ENCODE data around the gene LRP1-AS.

LRP1-AS gene

DNA sequence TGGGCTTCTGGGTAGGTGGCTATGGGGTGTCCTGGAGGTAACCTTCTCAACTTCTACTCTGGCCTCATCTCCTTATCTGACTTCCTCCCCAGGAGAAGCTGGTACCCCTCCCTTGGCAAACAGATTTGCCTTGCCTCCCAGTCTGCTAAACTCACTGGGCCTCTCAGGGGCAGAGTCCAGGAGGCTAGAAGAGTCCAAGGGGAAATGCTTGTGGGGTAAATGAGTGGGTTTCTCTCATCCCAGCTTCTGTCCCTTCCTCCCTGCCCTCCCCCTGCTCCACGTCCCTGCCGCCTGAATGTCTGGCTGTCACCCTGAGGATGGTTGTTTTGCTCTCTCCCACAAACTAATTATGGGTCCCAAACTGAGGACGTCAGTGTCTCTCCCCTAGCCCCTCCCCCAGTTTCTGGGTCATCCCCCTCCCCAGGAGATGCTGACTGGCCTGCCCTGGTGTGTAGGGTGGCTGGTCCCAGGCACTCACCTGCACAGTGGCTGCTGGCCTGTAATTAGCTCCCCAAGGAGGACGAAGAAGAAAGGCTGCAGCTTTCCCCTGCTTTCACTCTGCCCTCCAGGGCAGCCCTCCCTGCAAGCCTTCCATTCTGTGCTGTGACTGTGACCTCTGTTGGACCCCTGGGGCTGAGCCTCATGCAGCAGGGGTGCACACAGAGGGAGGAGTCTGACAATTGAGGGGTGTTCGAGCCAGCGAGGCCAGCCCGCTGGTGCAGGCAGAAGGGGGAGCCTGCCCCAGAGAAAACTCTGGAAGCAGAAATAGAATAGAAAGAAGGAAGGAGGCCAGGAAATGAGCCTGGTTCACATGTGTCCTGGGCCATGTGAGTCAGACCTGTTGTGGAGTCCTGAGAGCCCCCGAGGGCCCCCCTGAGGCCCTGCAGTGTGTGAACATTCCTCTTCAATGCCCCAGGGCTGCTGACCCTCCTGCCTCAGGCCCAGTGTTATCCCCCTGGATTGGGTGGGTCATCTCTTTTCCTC is at the start of gene LRP1-AS:
Gene LRP1-AS, minus strand, starts transcription at position 659 of the 984 bp plus-strand sequence.
- DNase-seq (ENCODE audit: low read depth in 3 of 3) = no peak

- no peak for DNase-seq (ENCODE audit: low read depth in 3 of 3)
These were observed 49.5 kb upstream of the LRP1-AS start for GRCh38 chr12:57196956-57197355.

DNA sequence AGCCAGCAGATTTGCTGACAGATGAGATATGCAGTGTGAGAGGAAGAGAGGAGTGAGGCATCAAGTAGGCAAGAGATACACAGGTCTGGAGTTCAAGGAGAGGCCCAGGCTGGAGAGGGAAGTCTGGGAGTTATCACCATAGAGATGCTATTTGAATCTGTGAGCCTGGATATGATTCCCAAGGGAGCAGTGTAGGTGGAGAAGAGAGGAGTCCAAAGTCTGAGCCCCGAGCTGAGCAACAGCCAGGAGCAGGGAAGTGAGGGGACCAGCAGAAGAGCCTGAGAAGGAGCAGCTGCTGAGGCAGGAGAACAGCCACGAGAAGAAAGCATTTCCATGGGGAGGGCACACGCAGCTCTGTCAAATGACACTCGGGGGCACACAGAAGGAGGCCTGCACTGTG is 49.0 kb upstream of the LRP1-AS start:
- no peak for DNase-seq (ENCODE audit: low read depth in 3 of 3)

DNA sequence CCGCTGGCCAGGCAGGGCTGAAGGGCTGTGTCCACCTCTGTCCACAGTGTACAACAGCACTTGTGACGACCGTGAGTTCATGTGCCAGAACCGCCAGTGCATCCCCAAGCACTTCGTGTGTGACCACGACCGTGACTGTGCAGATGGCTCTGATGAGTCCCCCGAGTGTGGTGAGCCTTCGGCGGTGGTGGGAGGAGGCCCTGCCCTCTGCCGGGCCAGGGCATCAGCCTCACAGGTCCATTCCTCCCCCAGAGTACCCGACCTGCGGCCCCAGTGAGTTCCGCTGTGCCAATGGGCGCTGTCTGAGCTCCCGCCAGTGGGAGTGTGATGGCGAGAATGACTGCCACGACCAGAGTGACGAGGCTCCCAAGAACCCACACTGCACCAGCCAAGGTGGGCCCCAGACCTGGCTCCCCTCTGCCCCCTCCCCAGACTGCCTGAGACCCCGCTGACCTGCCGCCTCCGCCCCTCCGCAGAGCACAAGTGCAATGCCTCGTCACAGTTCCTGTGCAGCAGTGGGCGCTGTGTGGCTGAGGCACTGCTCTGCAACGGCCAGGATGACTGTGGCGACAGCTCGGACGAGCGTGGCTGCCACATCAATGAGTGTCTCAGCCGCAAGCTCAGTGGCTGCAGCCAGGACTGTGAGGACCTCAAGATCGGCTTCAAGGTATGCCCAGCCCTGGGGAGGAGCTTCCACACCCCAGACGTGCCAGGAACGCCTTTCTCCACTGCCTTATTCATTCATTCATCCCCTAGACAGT is 48.4 kb upstream of the LRP1-AS start:
- DNase-seq (ENCODE audit: low read depth in 3 of 3) = no peak

GRCh38 chr12:57195186-57195585 is 47.8 kb upstream of the LRP1-AS start:
- DNase-seq (ENCODE audit: low read depth in 3 of 3) = no peak

DNA sequence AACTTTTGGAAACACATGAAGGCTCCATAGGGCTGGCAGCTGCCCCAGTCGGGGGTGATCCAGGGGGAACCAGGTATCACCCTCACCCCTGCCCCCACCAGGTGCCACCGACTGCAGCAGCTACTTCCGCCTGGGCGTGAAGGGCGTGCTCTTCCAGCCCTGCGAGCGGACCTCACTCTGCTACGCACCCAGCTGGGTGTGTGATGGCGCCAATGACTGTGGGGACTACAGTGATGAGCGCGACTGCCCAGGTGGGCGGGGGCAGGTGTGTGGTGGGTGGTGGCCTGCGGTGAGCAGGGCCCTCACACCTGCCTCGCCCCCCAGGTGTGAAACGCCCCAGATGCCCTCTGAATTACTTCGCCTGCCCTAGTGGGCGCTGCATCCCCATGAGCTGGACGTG is 46.8 kb upstream of the LRP1-AS start:
- DNase-seq (ENCODE audit: low read depth in 3 of 3) = no peak

DNA sequence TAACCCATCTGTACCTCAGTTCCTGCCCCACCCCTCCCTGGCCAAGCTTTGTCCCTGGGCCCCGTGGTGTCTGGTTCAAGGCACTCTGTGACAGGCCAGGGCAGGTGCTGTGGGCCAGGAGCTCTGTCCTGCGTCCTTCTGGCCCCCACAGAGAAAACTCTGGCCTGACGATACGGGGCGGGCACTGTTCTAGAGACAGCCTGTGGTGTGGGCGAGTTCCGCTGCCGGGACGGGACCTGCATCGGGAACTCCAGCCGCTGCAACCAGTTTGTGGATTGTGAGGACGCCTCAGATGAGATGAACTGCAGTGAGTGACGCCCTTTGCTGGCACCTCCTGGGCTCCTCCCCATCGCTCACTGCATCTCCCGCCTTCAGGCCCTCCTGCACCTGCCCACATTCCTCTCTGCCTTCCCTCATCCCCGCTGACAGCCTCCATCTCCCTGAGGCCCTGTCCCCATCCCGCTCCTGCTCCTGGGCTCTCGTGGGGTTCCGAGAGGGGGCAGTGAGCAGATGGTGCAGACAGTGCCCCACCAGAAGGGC is 46.4 kb upstream of the LRP1-AS start:
- DNase-seq (ENCODE audit: low read depth in 3 of 3) = no peak

DNA sequence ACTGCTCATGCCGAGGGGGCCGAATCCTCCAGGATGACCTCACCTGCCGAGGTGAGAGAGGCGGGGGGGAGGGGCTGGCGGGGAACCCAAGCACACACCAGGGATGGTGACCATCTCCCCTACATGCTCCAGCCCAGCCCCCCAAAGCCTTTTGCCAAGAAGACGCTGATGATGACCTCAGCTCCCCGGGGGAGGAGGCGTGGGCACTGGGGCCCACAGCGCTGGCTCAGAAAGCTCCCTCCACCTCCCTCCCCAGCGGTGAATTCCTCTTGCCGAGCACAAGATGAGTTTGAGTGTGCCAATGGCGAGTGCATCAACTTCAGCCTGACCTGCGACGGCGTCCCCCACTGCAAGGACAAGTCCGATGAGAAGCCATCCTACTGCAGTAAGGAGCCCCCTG is 45.5 kb upstream of the LRP1-AS start:
- no peak for DNase-seq (ENCODE audit: low read depth in 3 of 3)

DNA sequence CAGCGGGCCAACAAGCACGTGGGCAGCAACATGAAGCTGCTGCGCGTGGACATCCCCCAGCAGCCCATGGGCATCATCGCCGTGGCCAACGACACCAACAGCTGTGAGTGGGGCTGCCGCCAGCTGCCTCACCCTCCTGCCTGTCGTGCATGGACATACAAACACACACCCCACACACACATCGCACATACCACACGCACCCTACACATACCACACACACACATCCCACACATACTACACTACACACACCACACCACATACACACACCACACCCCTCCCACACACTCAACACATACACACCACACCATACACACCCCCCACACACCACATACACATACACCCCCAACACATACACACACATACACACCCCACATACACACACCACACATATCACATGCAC is 44.0 kb upstream of the LRP1-AS start:
- DNase-seq (ENCODE audit: low read depth in 3 of 3) = no peak

DNA sequence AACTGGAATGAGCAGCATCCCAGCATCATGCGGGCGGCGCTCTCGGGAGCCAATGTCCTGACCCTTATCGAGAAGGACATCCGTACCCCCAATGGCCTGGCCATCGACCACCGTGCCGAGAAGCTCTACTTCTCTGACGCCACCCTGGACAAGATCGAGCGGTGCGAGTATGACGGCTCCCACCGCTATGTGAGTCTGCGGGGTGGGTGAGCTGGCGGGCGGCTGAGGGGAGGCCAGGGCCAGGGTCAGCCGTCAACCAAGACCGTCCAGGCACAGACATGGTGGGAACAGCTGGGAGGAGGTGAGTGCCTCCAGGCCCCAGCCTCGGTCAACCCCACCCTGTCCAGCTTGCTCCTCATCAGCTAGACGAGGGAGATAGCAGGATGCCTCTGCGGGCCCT is 43.4 kb upstream of the LRP1-AS start:
- no peak for DNase-seq (ENCODE audit: low read depth in 3 of 3)

- DNase-seq (ENCODE audit: low read depth in 3 of 3) = no peak
These were observed 42.6 kb upstream of the LRP1-AS start for GRCh38 chr12:57190037-57190436.

DNA sequence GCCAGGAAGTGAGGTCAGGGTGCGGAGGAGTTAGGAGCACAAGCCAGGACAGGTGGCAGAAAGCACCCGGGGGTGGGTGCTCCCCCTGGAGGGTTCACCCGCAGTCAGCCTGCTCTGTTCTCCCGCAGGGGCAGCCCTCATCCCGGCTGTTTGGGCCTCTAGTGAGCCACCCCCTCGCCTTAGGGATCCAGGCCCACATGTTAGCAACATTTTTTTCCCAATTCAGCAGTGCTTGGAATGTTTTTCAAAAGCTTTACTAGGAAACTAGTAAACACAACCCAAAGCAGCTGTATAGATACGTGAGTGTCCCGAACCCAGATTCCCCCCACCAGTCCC is 40.6 kb upstream of the LRP1-AS start:
- no peak for DNase-seq (ENCODE audit: low read depth in 3 of 3)

DNA sequence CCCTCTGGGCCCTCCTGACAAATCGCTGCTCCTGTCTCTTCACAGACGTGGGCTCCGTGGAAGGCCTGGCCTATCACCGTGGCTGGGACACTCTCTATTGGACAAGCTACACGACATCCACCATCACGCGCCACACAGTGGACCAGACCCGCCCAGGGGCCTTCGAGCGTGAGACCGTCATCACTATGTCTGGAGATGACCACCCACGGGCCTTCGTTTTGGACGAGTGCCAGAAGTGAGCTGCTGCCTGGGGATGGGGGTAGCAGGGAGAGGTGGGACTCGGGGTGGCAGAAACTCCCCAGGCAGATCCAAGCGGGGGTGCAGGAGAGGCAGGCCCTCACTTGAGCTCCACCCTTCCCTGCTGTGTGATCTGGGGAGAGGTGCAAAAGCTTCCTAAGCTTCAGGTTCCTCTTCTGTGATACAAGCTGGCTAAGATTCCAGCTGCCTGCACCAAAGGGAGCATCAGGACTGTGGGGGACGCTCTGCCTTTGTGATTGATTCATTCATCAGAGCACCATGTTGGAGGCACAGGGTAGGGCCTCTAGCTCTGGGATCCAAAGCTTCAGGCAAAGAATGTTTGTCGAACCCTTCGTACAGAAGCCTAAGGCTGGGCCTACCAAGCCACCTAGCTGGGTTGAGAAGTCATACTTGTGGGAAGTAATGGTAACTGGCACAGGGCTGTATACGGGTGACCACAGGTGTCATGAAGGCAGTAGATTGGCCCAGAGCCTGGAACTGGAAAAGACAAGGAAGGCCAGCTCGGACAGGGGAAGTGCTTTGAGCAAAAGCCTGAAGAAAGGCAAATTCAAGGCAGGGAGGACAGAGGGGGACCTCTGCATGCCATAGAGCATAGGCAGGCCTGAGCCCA is 40.0 kb upstream of the LRP1-AS start:
- DNase-seq (ENCODE audit: low read depth in 3 of 3) = no peak

- DNase-seq (ENCODE audit: low read depth in 3 of 3) = no peak
These were observed 38.6 kb upstream of the LRP1-AS start for GRCh38 chr12:57185906-57186508.

DNA sequence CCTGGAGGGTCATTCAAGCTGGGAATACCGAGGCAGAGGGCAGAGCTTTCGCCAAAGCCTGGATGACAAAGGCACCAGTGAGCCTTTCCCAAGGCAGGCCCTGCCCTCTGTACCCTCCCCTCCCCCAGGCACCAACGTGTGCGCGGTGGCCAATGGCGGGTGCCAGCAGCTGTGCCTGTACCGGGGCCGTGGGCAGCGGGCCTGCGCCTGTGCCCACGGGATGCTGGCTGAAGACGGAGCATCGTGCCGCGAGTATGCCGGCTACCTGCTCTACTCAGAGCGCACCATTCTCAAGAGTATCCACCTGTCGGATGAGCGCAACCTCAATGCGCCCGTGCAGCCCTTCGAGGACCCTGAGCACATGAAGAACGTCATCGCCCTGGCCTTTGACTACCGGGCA is 38.0 kb upstream of the LRP1-AS start:
- DNase-seq (ENCODE audit: low read depth in 3 of 3) = no peak

DNA sequence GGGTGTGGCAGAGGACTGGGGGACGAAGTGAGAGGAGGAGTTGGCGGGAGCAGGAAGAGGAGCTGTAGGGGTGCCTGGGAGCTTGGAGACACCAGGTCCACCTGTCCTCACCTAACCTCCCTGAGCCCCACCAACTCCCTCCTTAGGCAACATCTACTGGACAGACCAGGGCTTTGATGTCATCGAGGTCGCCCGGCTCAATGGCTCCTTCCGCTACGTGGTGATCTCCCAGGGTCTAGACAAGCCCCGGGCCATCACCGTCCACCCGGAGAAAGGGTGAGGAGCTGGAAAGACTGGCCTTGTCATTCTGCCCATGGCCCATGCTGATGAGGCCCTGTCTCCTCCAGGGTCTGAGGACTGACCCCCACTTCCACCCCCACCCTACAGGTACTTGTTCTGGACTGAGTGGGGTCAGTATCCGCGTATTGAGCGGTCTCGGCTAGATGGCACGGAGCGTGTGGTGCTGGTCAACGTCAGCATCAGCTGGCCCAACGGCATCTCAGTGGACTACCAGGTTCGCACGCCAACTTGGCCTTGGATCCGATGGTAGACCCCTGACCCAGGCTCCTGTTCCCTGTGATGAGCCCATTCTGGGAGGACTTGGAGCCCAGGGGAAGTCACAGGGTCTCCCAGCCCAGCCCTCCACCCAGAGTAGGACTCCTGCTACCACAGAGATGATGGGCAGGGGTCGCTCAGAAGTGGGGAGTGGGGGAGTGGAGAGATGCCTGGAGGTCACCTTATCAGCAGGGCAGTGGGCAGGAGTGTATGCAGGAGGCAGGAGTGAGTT is 36.7 kb upstream of the LRP1-AS start:
- DNase-seq (ENCODE audit: low read depth in 3 of 3) = no peak

DNA sequence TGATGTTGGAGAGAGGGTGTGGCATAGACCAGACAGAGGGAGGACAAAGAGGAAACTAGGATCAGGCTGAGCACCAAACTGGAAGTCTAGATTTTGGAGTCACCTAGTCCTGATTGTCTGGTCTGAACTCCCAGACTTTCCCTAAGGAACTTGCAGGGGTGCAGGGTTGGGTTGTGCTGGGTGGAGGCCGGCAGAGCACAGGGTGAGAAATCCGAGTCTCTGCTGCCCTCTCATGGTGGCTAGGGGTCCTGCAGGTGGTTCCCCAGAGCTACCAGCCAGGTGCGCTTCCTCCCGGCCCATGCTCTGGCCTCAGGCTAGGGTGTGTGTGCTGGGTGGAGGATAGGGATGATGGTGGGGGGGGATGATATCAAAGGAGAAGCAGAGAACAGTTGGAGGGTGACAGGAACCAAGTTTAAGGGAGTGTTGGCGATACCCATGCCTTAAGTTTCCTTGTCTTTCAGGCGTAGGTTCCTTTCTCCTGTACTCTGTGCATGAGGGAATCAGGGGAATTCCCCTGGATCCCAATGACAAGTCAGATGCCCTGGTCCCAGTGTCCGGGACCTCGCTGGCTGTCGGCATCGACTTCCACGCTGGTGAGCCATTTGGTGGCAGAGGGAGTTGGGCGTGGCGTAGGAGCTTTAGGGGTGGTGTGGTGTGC is 35.6 kb upstream of the LRP1-AS start:
- peak; percentile 66 to 74 (median 68) for DNase-seq (ENCODE audit: low read depth in 3 of 3)

- DNase-seq (ENCODE audit: low read depth in 3 of 3) = no peak
These were observed 34.2 kb upstream of the LRP1-AS start for GRCh38 chr12:57181561-57182155.

- no peak for DNase-seq (ENCODE audit: low read depth in 3 of 3)
These were observed 33.7 kb upstream of the LRP1-AS start for GRCh38 chr12:57181072-57181471.

Data from stimulated activated CD4-positive, alpha-beta T cell treated with anti-CD3 and anti-CD28 coated beads, TNF-alpha, amount 100 ng/mL, for 4 hours (primary cell).